ENCODE measurements around the gene BRINP1.

DNA sequence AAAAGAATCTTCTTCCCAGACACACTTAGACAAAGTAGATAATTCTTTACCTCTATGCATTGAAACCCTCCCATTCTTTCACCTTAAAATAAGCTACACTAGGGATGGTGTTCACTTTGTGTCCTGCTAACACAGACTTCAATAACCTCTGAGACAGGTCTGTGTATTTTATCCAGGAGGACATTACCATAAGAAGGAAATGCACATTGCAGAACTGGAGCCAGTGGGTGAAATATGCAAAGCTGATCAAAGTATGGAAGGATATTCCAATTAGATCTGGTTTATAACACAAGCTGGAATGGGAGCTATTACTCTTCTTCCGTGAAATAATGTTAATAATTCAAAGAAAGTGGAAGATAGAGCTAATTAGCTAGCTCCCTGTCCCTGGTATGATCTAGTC lies 204.1 kb downstream of the BRINP1 start:
- TF ChIP-seq POLR2A (IDR thresholded peaks at IDR 0.05): no peak
- TF ChIP-seq, protein P1, sequence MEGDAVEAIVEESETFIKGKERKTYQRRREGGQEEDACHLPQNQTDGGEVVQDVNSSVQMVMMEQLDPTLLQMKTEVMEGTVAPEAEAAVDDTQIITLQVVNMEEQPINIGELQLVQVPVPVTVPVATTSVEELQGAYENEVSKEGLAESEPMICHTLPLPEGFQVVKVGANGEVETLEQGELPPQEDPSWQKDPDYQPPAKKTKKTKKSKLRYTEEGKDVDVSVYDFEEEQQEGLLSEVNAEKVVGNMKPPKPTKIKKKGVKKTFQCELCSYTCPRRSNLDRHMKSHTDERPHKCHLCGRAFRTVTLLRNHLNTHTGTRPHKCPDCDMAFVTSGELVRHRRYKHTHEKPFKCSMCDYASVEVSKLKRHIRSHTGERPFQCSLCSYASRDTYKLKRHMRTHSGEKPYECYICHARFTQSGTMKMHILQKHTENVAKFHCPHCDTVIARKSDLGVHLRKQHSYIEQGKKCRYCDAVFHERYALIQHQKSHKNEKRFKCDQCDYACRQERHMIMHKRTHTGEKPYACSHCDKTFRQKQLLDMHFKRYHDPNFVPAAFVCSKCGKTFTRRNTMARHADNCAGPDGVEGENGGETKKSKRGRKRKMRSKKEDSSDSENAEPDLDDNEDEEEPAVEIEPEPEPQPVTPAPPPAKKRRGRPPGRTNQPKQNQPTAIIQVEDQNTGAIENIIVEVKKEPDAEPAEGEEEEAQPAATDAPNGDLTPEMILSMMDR (IDR thresholded peaks at IDR 0.05): no peak
- TF ChIP-seq EP300 (IDR thresholded peaks at IDR 0.05; ENCODE audit: low read depth): no peak
